A673 (cell line): Measurements from ENCODE around the gene ENOX2. TPM values are rescaled to one million over a fixed set of nuclear protein-coding genes. Genes with fewer than 3 reads are reported as not detected.

ENCODE experiments used
- BruUV-seq: library from RNA; stranded (reverse); fragments of 400-500 nt; replicated peaks from 2 replicates; lab custom pipeline; 2021; lab: Mats Ljungman, UMichigan
- CTCF ChIA-PET: fragments of 300-600 bp; sonication (Branson Sonifier 250); formaldehyde crosslinking; loops from one replicate; lab custom pipeline; 2022; ENCODE audit warnings: antibody characterized with exemption; lab: Charles Lee
- POLR2A ChIA-PET: fragments of 300-600 bp; sonication (Branson Sonifier 250); formaldehyde crosslinking; loops from one replicate; lab custom pipeline; 2022; ENCODE audit warnings: antibody characterized with exemption; ENCODE audit not compliant: low non-redundant PET; lab: Charles Lee
- DNase-seq: peaks from one replicate; pipeline ENCODE4 v3.0.0-alpha.2; 2015; ENCODE audit warnings: low spot score
- H3K27ac ChIP-seq: fragments of 200-600 bp; sonication (generic); 2 replicates; pipeline ENCODE4 v1.5.1; 2016; ENCODE audit warnings: mixed run types, low read depth, mild to moderate bottlenecking, mixed read lengths, antibody characterized with exemption, low read length; ENCODE audit not compliant: poor library complexity, severe bottlenecking
- H3K27me3 ChIP-seq: fragments of 200-600 bp; sonication (generic); replicated peaks from 2 replicates; pipeline ENCODE4 v1.6.1; 2017; ENCODE audit warnings: mixed run types, low read depth, mild to moderate bottlenecking, mixed read lengths, antibody characterized with exemption, low read length; ENCODE audit not compliant: insufficient read depth, poor library complexity
- H3K36me3 ChIP-seq: fragments of 200-600 bp; sonication (generic); 2 replicates; pipeline ENCODE4 v1.6.1; 2016; ENCODE audit warnings: mixed run types, mild to moderate bottlenecking, mixed read lengths, antibody characterized with exemption, low read length; ENCODE audit not compliant: insufficient read depth, poor library complexity, severe bottlenecking
- H3K4me1 ChIP-seq: fragments of 200-600 bp; sonication (generic); 2 replicates; pipeline ENCODE4 v1.6.1; 2017; ENCODE audit warnings: mixed run types, mild to moderate bottlenecking, mixed read lengths, antibody characterized with exemption, low read length; ENCODE audit not compliant: insufficient read depth, poor library complexity, severe bottlenecking
- H3K4me3 ChIP-seq: fragments of 200-600 bp; sonication (generic); 2 replicates; pipeline ENCODE4 v1.5.1; 2016; ENCODE audit warnings: low read depth, mixed run types, mild to moderate bottlenecking, mixed read lengths, low read length; ENCODE audit not compliant: poor library complexity, severe bottlenecking
- H3K9me3 ChIP-seq: fragments of 200-600 bp; sonication (generic); 2 replicates; pipeline ENCODE4 v1.6.1; 2016; ENCODE audit warnings: mixed run types, low read depth, mild to moderate bottlenecking, mixed read lengths, antibody characterized with exemption, low read length; ENCODE audit not compliant: poor library complexity, severe bottlenecking
- EZH2 ChIP-seq: fragments of 200-600 bp; sonication (generic); IDR thresholded peaks from 2 replicates; pipeline ENCODE4 v1.6.1; 2017; ENCODE audit warnings: borderline replicate concordance, low read depth, mild to moderate bottlenecking, mixed read lengths, antibody characterized with exemption, low read length; ENCODE audit not compliant: poor library complexity, severe bottlenecking
- intact Hi-C: fragments of 100-400 bp; cut with micrococcal nuclease; formaldehyde crosslinking; loops from one replicate; pipeline ENCODE4 v1.10.0; 2022; ENCODE audit not compliant: unreplicated experiment
- total RNA-seq: library from RNA; stranded (reverse); gene quantifications from 2 replicates; pipeline ENCODE4 v1.2.3, GENCODE V29; 2021
- TF ChIP-seq, protein P1 (sequence below): fragments of 300-800, 200-600 bp; sonication (generic); conservative IDR thresholded peaks from 2 replicates; pipeline ENCODE4 v1.5.1; 2017; ENCODE audit warnings: low read depth, mild to moderate bottlenecking, antibody characterized with exemption, low read length, moderate library complexity, mixed read lengths

ENOX2 gene
- total RNA-seq, 1 experiment from 2014 or later = 12.9 TPM

DNA sequence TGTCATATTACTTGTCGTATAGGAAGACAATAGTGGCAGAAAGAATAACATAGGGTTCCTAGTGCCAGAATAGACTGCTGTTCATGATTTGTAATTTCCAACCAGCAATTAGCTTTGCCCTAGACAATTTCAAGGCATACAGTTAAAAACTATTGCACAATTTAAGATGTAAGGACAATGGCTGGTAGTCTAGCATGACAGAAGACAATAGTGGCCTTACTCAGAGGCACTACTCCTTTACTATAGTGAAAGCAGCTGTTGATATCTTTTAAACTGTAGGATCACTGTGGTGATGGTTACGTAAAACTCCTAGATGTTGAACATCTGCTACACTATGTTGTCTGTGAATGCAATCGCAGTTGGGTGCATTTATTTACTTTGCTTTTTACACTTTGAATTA is 266.7 kb downstream of the ENOX2 start:
- no peak overlapping the region for H3K4me3 ChIP-seq
- POLR2A ChIA-PET = no interaction called here
- no peak overlapping the region for H3K27ac ChIP-seq
- no TSS peak for BruUV-seq
- no peaks in the 10 kb centered on the region for H3K27me3 ChIP-seq
- no peaks in the 10 kb centered on the region for H3K4me1 ChIP-seq
- no peak for TF ChIP-seq EZH2
- TF ChIP-seq, protein P1, sequence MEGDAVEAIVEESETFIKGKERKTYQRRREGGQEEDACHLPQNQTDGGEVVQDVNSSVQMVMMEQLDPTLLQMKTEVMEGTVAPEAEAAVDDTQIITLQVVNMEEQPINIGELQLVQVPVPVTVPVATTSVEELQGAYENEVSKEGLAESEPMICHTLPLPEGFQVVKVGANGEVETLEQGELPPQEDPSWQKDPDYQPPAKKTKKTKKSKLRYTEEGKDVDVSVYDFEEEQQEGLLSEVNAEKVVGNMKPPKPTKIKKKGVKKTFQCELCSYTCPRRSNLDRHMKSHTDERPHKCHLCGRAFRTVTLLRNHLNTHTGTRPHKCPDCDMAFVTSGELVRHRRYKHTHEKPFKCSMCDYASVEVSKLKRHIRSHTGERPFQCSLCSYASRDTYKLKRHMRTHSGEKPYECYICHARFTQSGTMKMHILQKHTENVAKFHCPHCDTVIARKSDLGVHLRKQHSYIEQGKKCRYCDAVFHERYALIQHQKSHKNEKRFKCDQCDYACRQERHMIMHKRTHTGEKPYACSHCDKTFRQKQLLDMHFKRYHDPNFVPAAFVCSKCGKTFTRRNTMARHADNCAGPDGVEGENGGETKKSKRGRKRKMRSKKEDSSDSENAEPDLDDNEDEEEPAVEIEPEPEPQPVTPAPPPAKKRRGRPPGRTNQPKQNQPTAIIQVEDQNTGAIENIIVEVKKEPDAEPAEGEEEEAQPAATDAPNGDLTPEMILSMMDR = no peak
- H3K9me3 ChIP-seq = no peaks in the 10 kb centered on the region
- CTCF ChIA-PET = no interaction called here
- intact Hi-C loops = no loop called here
- no peaks in the 10 kb centered on the region for H3K36me3 ChIP-seq
- DNase-seq = no peak

- ChIA-PET CTCF (interaction anchor here (1.7 kb wide), 1 partner anchor 55 kb away, joined by 4 read pairs; no protein-coding TSS in a partner anchor), POLR2A (no interaction called here)
- DNase-seq = no peak
- Histone ChIP-seq H3K9me3 (no peaks in the 10 kb centered on the region), H3K4me1 (no peaks in the 10 kb centered on the region), H3K36me3 (no peaks in the 10 kb centered on the region), H3K4me3 (no peak overlapping the region), H3K27ac (no peak overlapping the region), H3K27me3 (no peaks in the 10 kb centered on the region)
- TF ChIP-seq, protein P1 = no peak
- TF ChIP-seq EZH2 = no peak
- no TSS peak for BruUV-seq
- intact Hi-C loops = no loop called here
Measured at GRCh38 chrX:130631011-130631410, 272.0 kb downstream of the ENOX2 start.

GRCh38 chrX:130628516-130628915 is 274.5 kb downstream of the ENOX2 start:
- ChIA-PET POLR2A (no interaction called here), CTCF (no interaction called here)
- Histone ChIP-seq H3K4me3 (no peak overlapping the region), H3K27me3 (no peaks in the 10 kb centered on the region), H3K36me3 (no peaks in the 10 kb centered on the region), H3K27ac (no peak overlapping the region), H3K9me3 (no peaks in the 10 kb centered on the region), H3K4me1 (no peaks in the 10 kb centered on the region)
- intact Hi-C loops = no loop called here
- no peak for DNase-seq
- BruUV-seq = no TSS peak
- TF ChIP-seq, protein P1 = no peak
- TF ChIP-seq EZH2 = no peak
